HepG2 (cell line): ENCODE results near the gene OPRL1. TPM values are rescaled to one million over a fixed set of nuclear protein-coding genes. Genes with fewer than 3 reads are reported as not detected.

Source experiments
- CHCHD3 ChIP-seq: sonication (generic); formaldehyde crosslinking; IDR thresholded peaks from 2 replicates; pipeline ENCODE4 v1.8.0; 2022; ENCODE audit warnings: mild to moderate bottlenecking, missing genetic modification reagents, moderate library complexity
- HOXA3 ChIP-seq: sonication (generic); formaldehyde crosslinking; IDR thresholded peaks from 2 replicates; pipeline ENCODE4 v1.5.0; 2020; ENCODE audit warnings: missing genetic modification reagents
- KDM5A ChIP-seq: fragments of 200-600 bp; sonication (generic); IDR thresholded peaks from 2 replicates; pipeline ENCODE4 v1.7.0; 2018; ENCODE audit warnings: antibody characterized with exemption, mild to moderate bottlenecking, low read length, borderline replicate concordance
- MLX ChIP-seq: IDR thresholded peaks from 2 replicates; pipeline ENCODE4 v1.6.1; 2016
- NRL ChIP-seq: sonication (generic); formaldehyde crosslinking; IDR thresholded peaks from 2 replicates; pipeline ENCODE4 v1.5.0; 2020; ENCODE audit warnings: missing genetic modification reagents, mild to moderate bottlenecking, moderate library complexity, borderline replicate concordance
- PHF20 ChIP-seq: sonication (generic); formaldehyde crosslinking; IDR thresholded peaks from 2 replicates; pipeline ENCODE4 v1.5.0; 2020; ENCODE audit warnings: mild to moderate bottlenecking, missing genetic modification reagents
- RARG ChIP-seq: sonication (generic); formaldehyde crosslinking; IDR thresholded peaks from 2 replicates; pipeline ENCODE4 v1.4.0; 2020; ENCODE audit warnings: low read depth, mild to moderate bottlenecking, missing genetic modification reagents
- RXRB ChIP-seq: IDR thresholded peaks from 2 replicates; pipeline ENCODE4 v1.6.1; 2016; ENCODE audit warnings: borderline replicate concordance, missing genetic modification reagents, missing compliant biosample characterization
- SMAD3 ChIP-seq: sonication (generic); formaldehyde crosslinking; IDR thresholded peaks from 2 replicates; pipeline ENCODE4 v1.4.0; 2020; ENCODE audit warnings: missing genetic modification reagents
- SOX6 ChIP-seq, 2 experiments: fragments of 450-650 bp in 1 of 2; sonication (generic) in 1 of 2; formaldehyde crosslinking in 1 of 2; IDR thresholded peaks; 2 replicates each; pipeline versions ENCODE4 v1.4.0 to v1.6.1; 2017 to 2020; ENCODE audit warnings: antibody characterized with exemption in 1 of 2, mild to moderate bottlenecking in 1 of 2, missing genetic modification reagents in 1 of 2
- ZBTB2 ChIP-seq: sonication (generic); formaldehyde crosslinking; IDR thresholded peaks from 2 replicates; pipeline ENCODE4 v1.8.0; 2022; ENCODE audit warnings: low read depth, missing genetic modification reagents
- ZNF160 ChIP-seq: sonication (generic); formaldehyde crosslinking; IDR thresholded peaks from 2 replicates; pipeline ENCODE4 v1.8.0; 2022; ENCODE audit warnings: mild to moderate bottlenecking, inconsistent platforms, missing genetic modification reagents
- ZNF329 ChIP-seq: sonication (generic); formaldehyde crosslinking; IDR thresholded peaks from 2 replicates; pipeline ENCODE4 v1.9.0; 2021; ENCODE audit warnings: low read depth, mild to moderate bottlenecking, missing genetic modification reagents
- ZNF446 ChIP-seq: sonication (generic); formaldehyde crosslinking; IDR thresholded peaks from 2 replicates; pipeline ENCODE4 v1.5.0; 2020; ENCODE audit warnings: mild to moderate bottlenecking, missing genetic modification reagents
- ZNF513 ChIP-seq: sonication (generic); formaldehyde crosslinking; conservative IDR thresholded peaks from 2 replicates; pipeline ENCODE4 v1.5.0; 2020; ENCODE audit warnings: missing genetic modification reagents
- ZNF615 ChIP-seq: sonication (generic); formaldehyde crosslinking; IDR thresholded peaks from 2 replicates; pipeline ENCODE4 v1.5.0; 2020; ENCODE audit warnings: mild to moderate bottlenecking, missing genetic modification reagents, borderline replicate concordance
- ZNF768 ChIP-seq: sonication (generic); formaldehyde crosslinking; IDR thresholded peaks from 2 replicates; pipeline ENCODE4 v1.4.0; 2020; ENCODE audit warnings: missing genetic modification reagents
- ZNF792 ChIP-seq: IDR thresholded peaks from 2 replicates; pipeline ENCODE4 v1.6.1; 2016
- ZNF839 ChIP-seq: sonication (generic); formaldehyde crosslinking; IDR thresholded peaks from 2 replicates; pipeline ENCODE4 v1.4.0; 2020; ENCODE audit warnings: missing genetic modification reagents, mild to moderate bottlenecking, borderline replicate concordance
- polyA plus RNA-seq, 8 experiments: library from polyadenylated mRNA; depleted of rRNA in 3 of 8; stranded (reverse) in 7 of 8; unstranded in 1 of 8; fragments of >200 nt; fragmentation: Illumina TruSeq in 4 of 8; extraction: Trizol in 4 of 8; gene quantifications; 2 replicates each; pipeline versions ENCODE4 v1.2.1 to v1.2.3, GENCODE V29; 2011 to 2016; ENCODE audit warnings: low read depth in 4 of 8, missing spikeins in 1 of 8, mixed read lengths in 1 of 8; ENCODE audit not compliant: insufficient read depth in 1 of 8
- total RNA-seq, 5 experiments: library from RNA; depleted of rRNA; stranded (reverse); fragments of >200 nt; fragmentation: Illumina TruSeq; extraction: Trizol; gene quantifications; 2 replicates each; pipeline ENCODE4 v1.2.3, GENCODE V29; 2016; ENCODE audit warnings: low read depth in 1 of 5

Gene OPRL1
- total and polyA plus RNA-seq, 2 of the 13 experiments (the other 11 are each of a cell fraction or from before 2014, with no cell fraction given), result 0.35 to 0.71 TPM

GRCh38 chr20:64049060-64049877, 30.6 kb upstream of the OPRL1 start, which contains the start of gene SOX18 (continued):
- TF ChIP-seq RXRB (CRISPR knock-in tag) (no peak; the same call in 1 of the 2 replicates), ZNF513 (CRISPR knock-in tag) (0 out of 2 replicates have a peak, but pooled peaks have one; percentile 49), PHF20 (CRISPR knock-in tag) (no peak), ZNF329 (0 out of 2 replicates have a peak, but pooled peaks have one; percentile 54), ZNF615 (CRISPR knock-in tag) (no peak), HOXA3 (CRISPR knock-in tag) (peak; percentile 48), ZNF839 (CRISPR knock-in tag) (no peak), SMAD3 (CRISPR knock-in tag) (no peak), MLX (no peak), RARG (CRISPR knock-in tag) (no peak), NRL (0 out of 2 replicates have a peak, but pooled peaks have one; percentile 18), ZNF160 (no peak), CHCHD3 (no peak), KDM5A (no peak), ZBTB2 (CRISPR knock-in tag) (peak; percentile 49; the same call in 1 of the 2 replicates), ZNF446 (CRISPR knock-in tag) (no peak), SOX6 (IDR thresholded peaks at IDR 0.05) (no peak), SOX6 (CRISPR knock-in tag; IDR thresholded peaks at IDR 0.05) (no peak), ZNF792 (CRISPR knock-in tag) (no peak), ZNF768 (peak; percentile 61)
